Umbilical cord (tissue), 2 donors: ENCODE data around the gene SNRNP27. TPM values are rescaled to one million over a fixed set of nuclear protein-coding genes. Genes with fewer than 3 reads are reported as not detected.
"Not testable (repeated sequence)": the region's sequence is repeated elsewhere in the genome, so short reads cannot be mapped to it uniquely, and the experiment has no call there.

Experiments used
- DNase-seq: peaks from one replicate; pipeline ENCODE4 v3.0.0-alpha.2; 2015; ENCODE audit warnings: low spot score
- total RNA-seq: library from RNA; depleted of rRNA; stranded (reverse); fragments of >200 nt; gene quantifications from one replicate; pipeline ENCODE4 v1.2.3, GENCODE V29; 2014; ENCODE audit warnings: low replicate concordance; ENCODE audit not compliant: insufficient read depth

The SNRNP27 gene
- total RNA-seq, 1 donor from 2014 or later = 62.1 TPM

DNA sequence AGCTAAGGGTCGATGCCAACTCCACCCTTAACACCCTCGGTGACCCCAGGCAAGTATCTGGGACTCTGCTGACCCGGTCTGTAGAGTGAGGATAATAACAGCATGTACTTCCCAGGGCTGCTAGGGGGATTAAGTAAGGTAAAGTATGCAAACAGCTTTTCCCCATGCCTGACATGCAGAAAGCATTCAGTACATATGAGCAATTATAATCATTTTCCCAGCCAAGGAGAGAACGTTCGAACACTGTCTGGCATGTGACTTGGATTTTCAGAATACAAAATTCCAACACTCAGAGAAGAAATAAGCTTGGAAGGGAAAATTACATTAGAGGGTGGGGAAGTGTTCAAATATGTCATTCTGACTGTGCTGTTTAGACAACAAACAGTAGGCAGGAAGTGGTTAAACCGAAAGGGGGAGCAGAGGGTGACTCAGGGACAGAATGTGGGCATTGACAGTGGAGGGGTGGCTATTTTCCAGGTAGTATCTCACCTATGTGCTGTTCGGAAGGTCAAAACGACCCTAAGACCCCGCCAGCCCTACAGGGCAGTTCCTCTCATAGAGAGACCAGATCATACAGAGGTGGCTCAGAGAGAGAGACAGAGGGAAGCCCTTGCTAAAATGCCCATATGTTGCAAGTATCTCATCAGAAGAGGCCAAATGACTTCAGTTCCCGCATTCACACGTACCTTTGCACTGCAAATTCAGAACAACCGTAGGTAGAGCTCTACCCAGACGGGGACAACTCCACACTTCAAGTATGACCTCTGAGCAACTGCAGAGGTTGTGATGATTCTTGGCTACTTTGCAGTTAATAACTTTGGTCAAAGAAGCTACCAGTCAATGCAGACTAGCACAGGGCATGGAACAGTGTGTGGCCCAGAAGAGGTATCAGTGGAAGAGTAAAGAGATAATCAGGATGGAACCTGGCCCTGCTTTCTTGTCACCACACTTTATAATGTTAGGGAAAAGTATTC lies 52.9 kb downstream of the SNRNP27 start:
- no peak for DNase-seq

DNA sequence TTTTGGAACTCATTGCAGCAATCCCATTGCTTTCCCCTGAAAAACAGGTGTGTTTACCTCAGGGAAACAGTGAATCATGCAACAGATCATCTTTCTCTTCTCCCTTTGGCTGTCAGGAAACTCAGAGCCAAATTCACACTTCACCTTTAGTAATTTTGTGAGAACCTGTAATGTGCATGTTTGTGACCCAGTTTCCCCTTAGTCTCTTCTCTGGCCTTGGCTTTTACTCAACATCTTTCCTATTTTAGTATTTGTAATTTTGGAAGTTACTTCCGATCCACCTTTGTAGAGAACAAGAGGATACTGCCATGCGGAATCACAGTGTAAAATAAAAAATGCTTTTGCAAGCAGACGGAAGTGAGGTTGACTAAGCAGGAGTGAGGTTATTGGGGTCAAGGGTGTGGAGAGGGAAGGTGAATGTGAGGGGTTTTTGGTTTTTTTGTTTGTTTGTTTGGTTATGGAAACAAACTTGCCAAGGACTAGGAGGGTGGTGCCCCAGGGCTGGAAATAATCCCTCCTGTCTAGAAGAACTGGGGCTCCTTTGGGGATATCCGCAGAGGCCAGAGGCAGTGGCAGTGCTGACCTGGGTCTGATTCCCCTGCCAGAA lies 53.7 kb downstream of the SNRNP27 start:
- no peak for DNase-seq

DNA sequence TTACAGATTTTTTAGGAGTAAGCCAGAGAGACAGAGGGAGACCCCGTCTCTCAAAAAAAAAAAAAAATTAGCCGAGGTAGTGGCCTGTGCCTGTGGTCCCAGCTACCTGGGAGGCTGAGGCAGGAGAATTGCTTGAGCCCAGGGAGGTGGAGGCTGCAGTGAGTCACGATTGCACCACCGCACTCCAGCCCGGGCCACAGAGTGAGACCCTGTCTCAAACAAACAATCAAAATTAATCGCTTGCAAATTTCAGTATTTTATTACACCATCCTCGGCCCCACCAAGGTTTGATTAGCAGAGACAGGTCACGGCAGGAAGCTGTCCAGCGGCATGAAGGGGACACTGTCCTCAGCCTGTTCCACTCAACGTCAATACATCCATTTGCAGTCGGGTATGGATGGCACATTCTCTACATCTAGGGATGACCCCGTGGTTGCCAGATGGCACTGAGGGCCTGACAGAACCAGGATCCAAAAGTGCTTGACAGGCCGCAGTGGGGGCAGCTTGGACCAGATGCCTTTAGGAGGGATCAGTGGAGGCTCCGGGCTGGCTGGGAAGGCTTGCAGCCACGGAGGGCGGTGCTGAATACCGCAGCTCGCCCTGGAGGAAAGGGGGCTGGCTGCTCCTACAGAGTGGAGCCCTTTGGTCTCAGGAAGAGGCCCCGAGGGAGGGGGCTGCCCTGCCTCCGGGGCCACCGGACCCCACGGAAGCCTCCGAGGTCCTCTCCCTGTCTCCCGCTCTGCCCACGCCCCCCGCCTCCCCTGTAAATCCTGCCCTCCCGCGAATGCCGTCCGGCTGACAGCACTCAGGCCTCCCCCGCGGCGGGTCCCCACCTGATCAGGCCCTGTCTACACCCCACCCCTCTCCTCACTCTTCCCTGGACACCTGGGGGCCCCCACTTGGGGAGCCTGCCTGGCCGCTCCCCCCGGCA lies 54.5 kb downstream of the SNRNP27 start:
- peak; percentile 31 for DNase-seq

DNA sequence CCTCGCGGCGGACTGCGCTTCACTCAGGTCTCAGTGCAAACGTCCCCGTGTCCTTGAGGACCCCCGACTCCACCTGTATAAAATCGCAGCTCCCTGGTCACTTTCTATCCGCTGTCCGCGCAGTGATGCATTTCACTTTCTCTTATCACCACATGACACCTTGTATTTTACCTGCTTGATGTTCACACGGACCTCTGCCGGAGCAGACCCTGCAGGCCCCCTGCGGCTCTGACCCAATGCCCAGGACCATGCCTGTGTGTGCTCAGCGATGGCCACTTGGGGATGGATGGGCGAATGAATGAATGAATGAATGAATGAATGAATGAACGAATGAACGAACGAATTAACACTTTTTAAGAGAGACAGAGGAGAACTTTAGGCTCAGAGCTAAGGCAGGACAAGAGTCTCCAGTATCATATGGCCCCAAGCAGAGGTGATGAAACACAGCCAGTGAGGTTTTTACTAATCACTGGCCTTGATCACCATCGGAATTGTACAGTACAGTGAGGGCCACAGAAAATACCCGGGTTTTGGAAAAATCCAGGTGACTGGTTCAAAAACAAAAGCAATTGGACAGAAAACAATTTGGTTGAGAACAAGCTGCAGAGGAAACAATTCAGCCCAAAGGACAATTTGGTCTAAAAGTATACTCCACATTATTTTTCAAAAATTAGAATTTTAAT lies 55.3 kb downstream of the SNRNP27 start:
- DNase-seq = no peak

DNA sequence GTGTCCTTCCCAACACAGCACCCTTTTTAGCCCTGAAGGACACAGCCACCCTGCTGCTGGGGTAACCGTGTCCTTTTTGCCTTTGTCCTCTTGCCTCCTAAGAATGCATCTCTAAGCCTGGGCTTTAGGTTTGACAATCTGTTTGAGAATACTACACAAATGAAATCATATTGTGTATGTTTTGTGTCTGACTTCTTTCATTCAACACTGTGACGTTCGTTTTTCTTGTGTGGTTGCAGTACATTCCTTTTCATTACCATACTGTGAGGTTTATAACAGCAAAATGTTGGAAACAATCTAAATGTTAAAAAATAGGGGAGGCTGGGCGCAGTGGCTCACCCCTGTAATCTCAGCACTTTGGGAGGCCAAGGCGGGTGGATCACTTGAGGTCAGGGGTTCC lies 56.5 kb downstream of the SNRNP27 start:
- no peak for DNase-seq

DNA sequence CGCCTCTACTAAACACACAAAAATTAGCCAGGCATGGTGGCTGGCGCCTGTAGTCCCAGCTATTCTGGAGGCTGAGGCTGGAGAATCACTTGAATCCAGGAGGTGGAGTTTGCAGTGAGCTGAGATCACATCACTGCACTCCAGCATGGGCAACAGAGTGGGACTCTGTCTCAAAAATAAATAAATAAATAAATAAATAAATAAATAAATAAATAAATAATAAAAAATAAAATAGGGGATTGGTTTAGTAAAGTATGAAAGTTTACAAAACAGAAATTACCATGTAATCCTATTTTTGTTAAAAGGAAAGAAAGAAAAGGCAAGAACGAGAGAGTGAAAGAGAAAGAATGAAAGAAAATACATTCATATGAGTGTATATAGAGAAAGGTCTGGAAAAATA lies 56.9 kb downstream of the SNRNP27 start:
- DNase-seq = not testable (repeated sequence)

DNA sequence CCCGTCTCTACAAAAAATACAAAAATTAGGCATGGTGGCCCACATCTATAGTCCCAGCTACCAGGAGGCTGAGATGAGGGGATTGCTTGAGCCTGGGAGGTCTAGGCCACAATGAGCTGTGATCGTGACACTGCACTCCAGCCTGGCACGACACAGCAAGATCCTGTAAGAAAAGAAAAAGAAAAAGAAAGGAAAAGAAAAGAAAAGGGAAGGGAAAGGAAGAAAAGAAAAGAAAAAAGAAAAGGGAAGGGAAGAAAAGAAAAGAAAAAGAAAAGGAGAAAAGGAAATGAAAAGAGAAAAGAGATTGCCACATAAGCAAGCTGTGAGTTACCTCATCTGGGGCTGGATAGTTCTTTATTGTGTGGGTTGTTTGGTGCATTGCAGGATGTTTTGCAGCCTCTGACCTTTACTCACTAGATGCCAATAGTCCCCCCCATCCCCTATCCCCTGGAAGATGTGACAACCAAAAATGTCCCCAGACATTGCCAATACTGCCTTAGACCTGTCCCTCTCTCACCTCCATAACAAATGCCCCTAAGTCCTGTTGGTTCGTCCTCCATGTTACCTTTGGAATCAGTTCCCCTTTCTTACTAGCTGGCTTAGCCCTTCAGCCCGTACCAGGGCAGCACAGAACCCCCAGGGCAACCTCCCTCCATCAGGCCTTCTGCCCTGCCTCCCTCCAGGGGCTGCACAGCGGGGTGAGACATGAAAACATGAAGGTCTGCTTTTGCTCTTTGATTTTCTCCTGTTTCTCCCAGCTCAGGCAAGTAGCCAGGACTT lies 58.8 kb downstream of the SNRNP27 start:
- no peak for DNase-seq

DNA sequence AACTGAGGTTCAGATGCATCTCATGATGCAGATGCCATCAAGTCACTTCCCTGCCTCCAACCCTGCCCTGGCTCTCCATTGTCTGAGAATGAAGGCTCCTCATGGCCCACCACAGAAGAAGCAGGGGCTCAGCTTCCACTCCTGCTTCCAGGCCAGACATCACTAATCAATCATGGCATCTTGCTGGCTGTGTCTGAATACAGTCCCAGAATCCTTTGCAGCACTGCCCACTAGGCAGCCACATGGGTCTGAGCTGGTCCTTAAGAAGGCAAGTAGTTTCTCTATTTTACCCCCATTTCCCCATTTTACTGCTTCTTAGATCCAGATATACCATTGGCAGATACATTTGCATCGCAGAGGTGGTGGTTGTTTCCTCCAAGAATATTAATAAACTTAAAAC lies 60.3 kb downstream of the SNRNP27 start:
- DNase-seq = no peak

Other genes starting within 250 kb of the SNRNP27 start
- gene ANXA4, start 151.8 kb upstream of the SNRNP27 start, total RNA-seq = 56.8 TPM
- 17.1 TPM for gene GMCL1, start 64.3 kb upstream of the SNRNP27 start, total RNA-seq
- 10.1 TPM for gene MXD1, start 21.2 kb downstream of the SNRNP27 start, total RNA-seq
- gene ASPRV1, start 67.7 kb downstream of the SNRNP27 start, total RNA-seq = 2.2 TPM
- 40.0 TPM for gene PCBP1, start 193.5 kb downstream of the SNRNP27 start, total RNA-seq